Measurements from ENCODE around the gene DCAF8.

The DCAF8 gene

GRCh38 chr1:160167056-160167455 is 95.3 kb downstream of the DCAF8 start:
- DNase-seq, result no peak

- no peak for DNase-seq
Observed at GRCh38 chr1:160166166-160166868, 96.0 kb downstream of the DCAF8 start.
